ENCODE results near the gene ARL11. TPM values are rescaled to one million over a fixed set of nuclear protein-coding genes. Genes with fewer than 3 reads are reported as not detected.

The ARL11 gene
- total RNA-seq, 4 donors from 2014 or later: 0.16 to 0.55 (median 0.28) TPM

DNA sequence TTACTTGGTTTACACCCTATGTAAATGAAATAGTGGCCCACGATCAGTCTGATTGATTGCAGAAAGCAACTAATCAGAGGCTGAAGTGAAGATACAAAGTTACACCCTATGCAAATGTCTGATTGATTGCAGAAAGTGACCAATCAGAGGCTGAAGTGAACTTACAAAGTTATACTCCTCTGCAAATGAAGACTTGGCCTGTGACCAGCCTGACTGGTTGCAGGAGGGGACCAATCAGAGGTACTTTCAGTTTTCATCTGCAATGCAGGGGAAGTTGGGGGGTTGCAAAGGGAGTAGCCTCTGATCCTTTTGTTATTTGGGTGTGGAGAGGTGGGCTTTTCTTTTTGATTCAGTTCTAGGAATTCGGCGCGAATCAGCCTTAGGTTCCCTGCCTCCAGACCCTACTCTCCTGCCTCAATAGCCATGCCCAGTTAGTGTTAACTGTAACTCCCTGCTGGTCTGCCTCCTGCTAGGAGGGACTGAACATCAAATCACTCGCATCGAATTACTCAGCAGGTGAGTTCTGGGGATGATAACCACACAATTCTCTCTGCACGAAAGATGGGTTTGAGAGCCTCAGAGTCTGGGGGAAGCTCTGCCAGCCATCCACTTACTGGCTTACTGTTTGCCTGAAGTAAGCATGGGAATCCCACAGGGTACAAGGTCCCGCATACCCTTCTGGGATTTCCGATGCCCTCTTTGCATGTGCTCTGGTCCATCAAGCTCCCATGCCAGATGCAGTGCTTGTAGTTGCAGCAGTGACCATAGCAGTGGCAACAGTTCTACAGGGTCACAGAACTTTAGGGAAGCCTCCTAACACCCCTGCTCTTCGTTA, 7.5 kb downstream of the ARL11 start:
- Histone ChIP-seq H3K27me3 (no peaks in the 10 kb centered on the region), H3K9me3 (no peaks in the 10 kb centered on the region), H3K36me3 (no peaks in the 10 kb centered on the region), H3K27ac (no peak overlapping the region), H3K4me3 (no peak overlapping the region), H3K4me1 (no peaks in the 10 kb centered on the region)
- TF ChIP-seq POLR2AphosphoS5 (IDR thresholded peaks at IDR 0.05) (no peak), POLR2A (IDR thresholded peaks at IDR 0.05) (no peak), EP300 (IDR thresholded peaks at IDR 0.05) (no peak), CTCF (IDR thresholded peaks at IDR 0.05) (no peak)
- DNase-seq (ENCODE audit: low spot score in 2 of 2): no peak
- WGBS: 71% methylated on average over 10 of the region's 10 CpGs

GRCh38 chr13:49636705-49637104, 8.4 kb downstream of the ARL11 start:
- no peak for TF ChIP-seq POLR2A (IDR thresholded peaks at IDR 0.05)
- TF ChIP-seq EP300 (IDR thresholded peaks at IDR 0.05): no peak
- TF ChIP-seq POLR2AphosphoS5 (IDR thresholded peaks at IDR 0.05): no peak
- TF ChIP-seq CTCF (IDR thresholded peaks at IDR 0.05): no peak
- H3K4me1 ChIP-seq: no peaks in the 10 kb centered on the region
- DNase-seq (ENCODE audit: low spot score in 2 of 2): no peak
- H3K9me3 ChIP-seq: no peaks in the 10 kb centered on the region
- H3K27me3 ChIP-seq: no peaks in the 10 kb centered on the region
- no peak overlapping the region for H3K27ac ChIP-seq
- no peaks in the 10 kb centered on the region for H3K36me3 ChIP-seq
- WGBS: 97% methylated on average over 5 of the region's 5 CpGs
- no peak overlapping the region for H3K4me3 ChIP-seq

- no peak overlapping the region for H3K4me3 ChIP-seq
- TF ChIP-seq EP300 (IDR thresholded peaks at IDR 0.05) (no peak), POLR2A (IDR thresholded peaks at IDR 0.05) (no peak), POLR2AphosphoS5 (IDR thresholded peaks at IDR 0.05) (no peak), CTCF (IDR thresholded peaks at IDR 0.05) (no peak)
- no peaks in the 10 kb centered on the region for H3K27me3 ChIP-seq
- no peaks in the 10 kb centered on the region for H3K9me3 ChIP-seq
- no peaks in the 10 kb centered on the region for H3K36me3 ChIP-seq
- H3K27ac ChIP-seq: no peak overlapping the region
- no peak for DNase-seq (ENCODE audit: low spot score in 2 of 2)
- H3K4me1 ChIP-seq: peaks cover 6% of the 10 kb centered on the region
- 87% methylated on average over 4 of the region's 4 CpGs for WGBS
Measured at GRCh38 chr13:49638030-49638743, 9.9 kb downstream of the ARL11 start.

- Histone ChIP-seq H3K9me3 (no peaks in the 10 kb centered on the region), H3K27me3 (no peaks in the 10 kb centered on the region), H3K4me1 (peaks cover 6% of the 10 kb centered on the region), H3K4me3 (no peak overlapping the region), H3K27ac (no peak overlapping the region), H3K36me3 (no peaks in the 10 kb centered on the region)
- WGBS: 90% methylated on average over 2 of the region's 2 CpGs
- DNase-seq (ENCODE audit: low spot score in 2 of 2): no peak
- no peak for TF ChIP-seq POLR2A (IDR thresholded peaks at IDR 0.05)
- TF ChIP-seq POLR2AphosphoS5 (IDR thresholded peaks at IDR 0.05): no peak
- TF ChIP-seq EP300 (IDR thresholded peaks at IDR 0.05): no peak
- no peak for TF ChIP-seq CTCF (IDR thresholded peaks at IDR 0.05)
Measured at GRCh38 chr13:49638744-49639072, 10.4 kb downstream of the ARL11 start.

DNA sequence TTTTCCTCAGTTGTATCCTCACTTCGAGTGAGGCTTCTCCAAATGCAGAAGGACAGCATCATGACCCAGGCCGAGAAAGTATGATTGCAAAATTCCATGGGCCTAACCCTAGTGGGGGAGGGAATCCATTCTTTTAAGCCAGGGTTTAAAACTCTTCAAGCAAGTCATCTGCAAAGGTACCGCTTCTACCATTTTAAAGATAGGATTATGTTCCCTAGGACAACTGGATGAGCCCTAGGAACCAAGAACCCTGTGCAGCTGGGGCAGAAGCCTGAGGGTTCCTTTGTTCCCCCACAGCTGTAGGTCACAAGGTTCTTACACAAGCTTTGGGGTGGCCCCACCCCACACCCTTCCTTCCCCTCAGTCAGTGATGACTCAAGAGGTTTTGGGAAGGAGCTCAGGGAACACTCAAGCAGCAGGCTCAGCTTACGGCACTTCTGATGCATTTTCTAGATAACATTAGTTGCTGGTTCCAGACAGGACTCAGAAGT, 13.5 kb downstream of the ARL11 start:
- H3K4me3 ChIP-seq: no peak overlapping the region
- no peaks in the 10 kb centered on the region for H3K36me3 ChIP-seq
- TF ChIP-seq EP300 (IDR thresholded peaks at IDR 0.05): no peak
- peak in 1 of 3 donors; percentile 48 for TF ChIP-seq POLR2AphosphoS5 (IDR thresholded peaks at IDR 0.05)
- H3K27ac ChIP-seq: peak overlapping the region; percentile 32
- DNase-seq (ENCODE audit: low spot score in 2 of 2): peak in 1 of 2 donors; percentile 72
- 65% methylated on average over 4 of the region's 4 CpGs for WGBS
- no peaks in the 10 kb centered on the region for H3K9me3 ChIP-seq
- no peaks in the 10 kb centered on the region for H3K27me3 ChIP-seq
- H3K4me1 ChIP-seq: peaks cover 6% of the 10 kb centered on the region

Data from suprapubic skin (tissue), 4 donors.